IPS-20b (cell line): Measurements from ENCODE around the gene ACADVL.
"Not testable (repeated sequence)": the region's sequence is repeated elsewhere in the genome, so short reads cannot be mapped to it uniquely, and the experiment has no call there.

Experiments
- H3K27ac ChIP-seq: one replicate; pipeline ENCODE4 v1.5.1; 2013; ENCODE audit warnings: low read length
- H3K27me3 ChIP-seq: 2 replicates; pipeline ENCODE4 v1.6.1; 2013; ENCODE audit warnings: mild to moderate bottlenecking, low read length, inconsistent platforms; ENCODE audit not compliant: insufficient read depth
- H3K36me3 ChIP-seq: 2 replicates; pipeline ENCODE4 v1.6.1; 2013; ENCODE audit warnings: low read depth, mild to moderate bottlenecking, inconsistent platforms, low read length, moderate library complexity; ENCODE audit not compliant: insufficient read depth
- H3K4me1 ChIP-seq: 2 replicates; pipeline ENCODE4 v1.6.1; 2013; ENCODE audit warnings: mild to moderate bottlenecking, control low read depth, inconsistent platforms, low read length, moderate library complexity; ENCODE audit not compliant: insufficient read depth
- H3K4me3 ChIP-seq: 2 replicates; pipeline ENCODE4 v1.5.1; 2013; ENCODE audit warnings: mild to moderate bottlenecking, low read length, inconsistent platforms
- H3K9ac ChIP-seq: 2 replicates; pipeline ENCODE4 v1.6.1; 2013; ENCODE audit warnings: low read depth, mild to moderate bottlenecking, inconsistent platforms, low read length, moderate library complexity
- H3K9me3 ChIP-seq: 2 replicates; pipeline ENCODE4 v1.6.1; 2013; ENCODE audit warnings: mild to moderate bottlenecking, low read depth, low read length, inconsistent platforms; ENCODE audit not compliant: insufficient read depth

The ACADVL gene

DNA sequence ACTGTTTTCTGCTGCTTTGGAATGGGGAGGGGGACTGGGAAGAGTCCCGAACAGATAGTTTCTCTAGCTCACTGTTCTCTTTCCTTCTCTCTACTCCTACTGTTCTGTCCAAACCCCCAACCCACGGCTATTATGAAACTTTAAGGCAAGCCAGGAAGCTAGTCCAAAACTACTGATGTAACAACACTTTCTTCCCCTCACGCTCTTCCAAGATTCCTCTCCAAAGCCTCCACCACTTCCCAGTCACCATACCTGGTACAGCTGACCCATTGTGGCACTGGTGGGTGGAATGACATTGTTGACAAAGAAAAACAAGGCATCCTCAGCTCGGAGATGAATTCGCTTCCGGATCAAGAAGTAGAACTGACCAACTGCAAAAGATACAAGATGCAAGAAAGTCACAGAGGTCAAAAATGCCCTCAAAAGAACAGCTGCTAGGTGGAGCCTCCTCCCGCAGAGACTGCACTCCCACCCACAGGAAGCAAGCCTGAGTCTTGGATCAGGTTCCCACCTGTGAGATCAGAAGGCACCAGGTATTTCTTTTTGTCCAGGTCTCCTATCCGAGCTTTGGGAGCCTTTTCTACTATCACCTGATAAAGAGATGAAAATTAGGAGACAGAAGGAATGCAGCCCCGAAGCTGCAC is 21.5 kb downstream of the ACADVL start:
- H3K27me3 ChIP-seq = no peaks in the 10 kb centered on the region

DNA sequence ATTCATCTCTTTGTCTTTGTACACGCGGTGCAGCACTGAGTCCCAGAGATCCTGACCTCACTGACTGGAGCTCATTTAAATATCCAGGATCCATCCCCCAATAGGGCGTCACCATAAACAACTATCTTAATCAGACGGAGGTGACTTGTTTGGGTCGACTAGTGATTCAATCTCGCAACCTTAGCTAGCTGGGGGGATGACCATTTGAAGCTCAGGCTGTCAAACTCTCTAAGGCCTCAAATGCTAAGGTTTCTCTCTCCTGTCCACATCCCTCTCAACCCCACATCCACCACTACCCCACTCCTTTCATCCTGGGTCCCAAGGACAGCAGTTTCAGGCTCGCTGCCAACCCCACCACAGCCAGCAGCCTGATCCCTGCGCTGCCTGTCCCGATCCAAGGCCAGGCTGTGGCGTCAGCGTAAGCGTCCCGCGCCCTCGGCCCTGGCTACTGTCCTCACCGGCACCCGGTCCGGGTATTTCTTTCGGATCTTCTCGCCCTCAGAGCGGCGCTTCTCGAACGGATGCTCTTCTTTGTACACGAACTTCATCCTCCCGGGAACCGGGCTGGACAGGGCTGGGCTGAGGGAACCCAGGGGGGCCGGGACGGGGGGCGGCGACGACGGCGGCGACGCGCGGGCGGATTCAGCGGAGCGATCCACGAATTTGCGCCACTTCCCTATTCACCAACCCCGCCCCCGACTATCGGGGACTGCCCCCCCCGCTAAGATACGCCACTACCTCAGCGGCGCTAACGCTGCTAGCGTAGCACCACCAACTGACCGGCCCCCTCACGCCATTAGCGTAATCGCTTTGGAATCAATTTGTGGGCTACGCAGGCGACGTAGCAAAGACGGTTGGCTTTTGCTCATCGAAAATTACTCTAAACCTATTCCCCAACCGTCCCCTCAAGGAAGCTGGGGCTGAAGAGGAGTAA is 22.3 kb downstream of the ACADVL start, which contains the start of gene GABARAP:
Gene GABARAP, minus strand, starts transcription at position 667 of the 934 bp plus-strand sequence. Its CDS starts 119 bp downstream, at position 548.
- peak within 1 kb of the TSS; percentile 92 for H3K27ac ChIP-seq
- H3K9me3 ChIP-seq = no peaks in the 10 kb centered on the region
- peak within 1 kb of the TSS; percentile 86 for H3K4me3 ChIP-seq
- peaks cover 16% of the 10 kb centered on the region for H3K4me1 ChIP-seq
- peak within 1 kb of the TSS; percentile 90 for H3K9ac ChIP-seq
- H3K36me3 ChIP-seq = peaks cover 40% of the 10 kb centered on the region
- no peaks in the 10 kb centered on the region for H3K27me3 ChIP-seq

More for the DNA sequence above, 21.5 kb downstream of the ACADVL start:
- peaks cover 16% of the 10 kb centered on the region for H3K4me1 ChIP-seq
- peaks cover 40% of the 10 kb centered on the region for H3K36me3 ChIP-seq
- H3K4me3 ChIP-seq = peak overlapping the region; percentile 86
- peak overlapping the region; percentile 56 for H3K27ac ChIP-seq
- H3K9me3 ChIP-seq = no peaks in the 10 kb centered on the region
- peak overlapping the region; percentile 90 for H3K9ac ChIP-seq

DNA sequence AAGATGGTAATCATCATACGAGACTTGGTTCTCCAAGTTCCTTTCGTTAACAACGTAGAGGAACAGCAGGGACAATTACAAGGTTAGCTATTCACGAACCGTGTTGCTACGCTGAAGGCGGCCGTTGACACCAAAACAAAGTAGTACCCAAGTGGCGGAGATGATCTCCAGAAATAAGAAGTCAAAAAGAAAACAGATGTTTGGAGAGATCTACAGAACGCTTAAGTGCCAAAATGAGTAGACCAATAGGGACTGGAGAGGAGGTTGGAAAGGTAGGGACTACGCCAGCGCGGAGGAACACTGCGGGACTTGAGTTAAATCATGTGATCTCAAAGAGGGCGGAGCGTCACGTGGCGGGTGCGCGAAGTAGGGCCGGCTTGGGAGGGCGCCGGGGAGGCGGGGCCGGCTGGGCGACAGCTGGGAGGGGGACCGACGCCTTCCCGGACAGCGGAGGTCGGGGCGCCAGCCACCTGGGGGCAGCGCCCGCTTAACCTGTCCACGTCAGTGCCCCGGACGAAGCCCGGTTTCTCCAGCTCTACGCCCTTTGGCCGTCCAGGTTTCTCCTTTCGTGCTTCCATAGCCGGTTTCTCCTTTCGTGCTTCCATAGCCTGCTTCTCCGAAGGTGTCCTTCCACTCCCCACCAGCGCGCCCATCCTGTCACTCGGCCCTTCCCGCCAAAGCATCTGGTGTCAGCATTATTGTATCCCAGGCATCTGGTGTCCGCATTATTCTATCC is 23.1 kb downstream of the ACADVL start:
- Histone ChIP-seq H3K9ac (peak overlapping the region; percentile 90), H3K27me3 (no peaks in the 10 kb centered on the region), H3K36me3 (peaks cover 40% of the 10 kb centered on the region), H3K4me3 (peak overlapping the region; percentile 86), H3K27ac (peak overlapping the region; percentile 92), H3K4me1 (peaks cover 10% of the 10 kb centered on the region; the same call in 1 of the 2 replicates), H3K9me3 (no peaks in the 10 kb centered on the region)

DNA sequence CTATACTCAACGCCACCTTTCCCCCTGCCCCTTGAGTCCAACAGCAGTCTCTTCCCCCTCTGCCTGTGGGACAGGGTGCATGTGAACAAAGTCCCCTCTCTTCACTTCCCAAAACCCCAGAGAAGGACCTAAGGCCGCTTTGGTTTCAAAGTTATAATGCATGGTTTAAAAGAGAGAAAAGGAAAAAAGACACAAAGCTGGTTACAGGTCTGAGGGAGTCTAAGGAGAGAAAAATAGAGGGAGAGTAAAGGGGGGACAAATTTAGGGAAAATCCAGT is 23.7 kb downstream of the ACADVL start:
- peak overlapping the region; percentile 43 for H3K27ac ChIP-seq
- H3K4me3 ChIP-seq = peak overlapping the region; percentile 86
- H3K4me1 ChIP-seq = peaks cover 10% of the 10 kb centered on the region; the same call in 1 of the 2 replicates
- no peaks in the 10 kb centered on the region for H3K27me3 ChIP-seq
- no peaks in the 10 kb centered on the region for H3K9me3 ChIP-seq
- H3K36me3 ChIP-seq = peaks cover 40% of the 10 kb centered on the region
- peak overlapping the region; percentile 90; the same call in 1 of the 2 replicates for H3K9ac ChIP-seq

DNA sequence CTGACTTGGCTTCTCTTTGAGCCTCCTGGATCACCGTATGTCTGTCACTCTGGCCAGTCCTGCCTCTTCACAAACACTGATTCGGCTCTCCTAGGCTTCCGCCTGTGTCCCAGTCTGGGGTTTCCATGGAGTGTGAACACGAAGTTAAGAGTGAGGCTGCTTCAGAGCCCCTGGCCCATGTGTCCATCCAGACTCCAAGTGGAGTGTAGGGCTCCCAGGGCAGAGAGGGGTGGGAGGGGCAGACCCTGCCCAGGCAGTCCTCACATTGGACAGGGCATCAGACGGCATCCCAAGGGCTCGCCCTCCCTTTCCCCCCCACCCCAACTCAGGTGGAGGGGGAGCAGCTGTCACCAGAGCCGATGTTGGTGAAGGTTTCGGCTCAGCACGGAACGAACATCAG is 24.1 kb downstream of the ACADVL start:
- H3K9me3 ChIP-seq, H3K27ac ChIP-seq, H3K9ac ChIP-seq, H3K27me3 ChIP-seq, H3K4me3 ChIP-seq: not testable (repeated sequence)
- peaks cover 10% of the 10 kb centered on the region for H3K4me1 ChIP-seq
- peaks cover 40% of the 10 kb centered on the region for H3K36me3 ChIP-seq

DNA sequence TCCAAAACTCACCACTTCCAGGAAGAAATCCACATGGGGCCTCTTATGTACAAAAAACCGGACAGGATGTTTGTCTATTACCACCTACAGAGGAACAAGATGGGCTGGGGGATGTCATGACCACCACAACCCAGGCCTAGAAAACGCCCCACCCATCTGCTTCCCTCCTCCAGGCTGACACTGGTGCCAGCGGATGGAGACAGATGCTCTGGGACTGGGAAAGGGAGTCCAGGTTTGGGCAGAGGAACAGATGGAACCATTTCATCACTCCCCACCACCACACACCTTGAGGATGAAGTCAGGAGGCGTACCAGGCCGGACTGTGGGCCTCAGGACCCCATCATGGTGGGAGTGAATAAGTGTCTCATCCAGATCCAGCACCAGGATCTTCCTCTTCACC is 27.0 kb downstream of the ACADVL start:
- H3K9me3 ChIP-seq = no peaks in the 10 kb centered on the region
- no peak overlapping the region for H3K4me3 ChIP-seq
- H3K27me3 ChIP-seq = no peaks in the 10 kb centered on the region
- H3K4me1 ChIP-seq = peaks cover 4% of the 10 kb centered on the region
- H3K27ac ChIP-seq = no peak overlapping the region
- peaks cover 30% of the 10 kb centered on the region for H3K36me3 ChIP-seq
- no peak overlapping the region for H3K9ac ChIP-seq

DNA sequence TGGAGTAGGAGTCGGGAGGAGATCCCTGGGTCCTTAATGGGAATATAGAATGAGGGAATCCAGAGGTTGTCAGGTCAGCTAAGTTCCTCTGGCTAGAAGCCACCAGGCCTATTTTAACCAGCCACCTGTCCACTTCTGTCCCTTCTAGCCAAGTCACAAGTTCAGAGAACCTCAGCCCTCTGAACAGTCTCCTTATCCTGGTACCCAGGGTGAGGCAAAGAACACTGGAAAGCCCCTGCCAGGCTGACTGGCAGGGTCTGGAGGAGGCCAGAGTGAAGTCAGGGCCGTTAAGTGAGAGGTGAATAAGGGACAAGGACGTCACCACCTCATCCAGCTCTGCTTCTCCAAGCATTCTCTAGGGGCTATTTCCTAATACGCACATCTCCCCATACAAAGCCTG is 29.1 kb downstream of the ACADVL start:
- no peaks in the 10 kb centered on the region for H3K27me3 ChIP-seq
- peak overlapping the region; percentile 27; the same call in 1 of the 2 replicates for H3K9ac ChIP-seq
- no peaks in the 10 kb centered on the region for H3K9me3 ChIP-seq
- peaks cover 34% of the 10 kb centered on the region for H3K36me3 ChIP-seq
- no peak overlapping the region for H3K27ac ChIP-seq
- peaks cover 7% of the 10 kb centered on the region for H3K4me1 ChIP-seq
- no peak overlapping the region for H3K4me3 ChIP-seq

DNA sequence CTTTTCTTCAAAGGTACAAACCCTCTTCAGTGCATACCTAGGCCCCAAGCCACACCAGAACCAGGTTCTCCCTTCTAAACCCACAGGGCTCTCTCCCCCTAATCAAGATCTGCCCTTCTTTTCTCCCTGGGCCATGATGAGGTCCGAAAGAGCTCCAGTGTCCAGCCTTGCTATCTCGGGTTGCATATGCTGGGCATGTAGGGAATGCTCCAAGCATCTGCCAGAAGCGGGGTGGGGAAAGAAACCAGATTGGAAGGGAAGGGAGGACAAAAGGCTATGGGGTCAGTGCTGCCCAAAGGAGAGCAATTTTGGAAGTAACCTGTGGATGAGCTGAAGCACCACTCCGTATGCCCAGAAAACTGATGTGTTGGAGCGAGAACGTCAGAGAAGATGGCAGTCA is 29.5 kb downstream of the ACADVL start:
- no peak overlapping the region for H3K27ac ChIP-seq
- H3K9me3 ChIP-seq = no peaks in the 10 kb centered on the region
- H3K36me3 ChIP-seq = peaks cover 34% of the 10 kb centered on the region
- H3K4me1 ChIP-seq = peaks cover 7% of the 10 kb centered on the region
- 0 out of 2 replicates have a peak overlapping the region, but pooled peaks have one; percentile 27 for H3K9ac ChIP-seq
- H3K4me3 ChIP-seq = no peak overlapping the region
- no peaks in the 10 kb centered on the region for H3K27me3 ChIP-seq

DNA sequence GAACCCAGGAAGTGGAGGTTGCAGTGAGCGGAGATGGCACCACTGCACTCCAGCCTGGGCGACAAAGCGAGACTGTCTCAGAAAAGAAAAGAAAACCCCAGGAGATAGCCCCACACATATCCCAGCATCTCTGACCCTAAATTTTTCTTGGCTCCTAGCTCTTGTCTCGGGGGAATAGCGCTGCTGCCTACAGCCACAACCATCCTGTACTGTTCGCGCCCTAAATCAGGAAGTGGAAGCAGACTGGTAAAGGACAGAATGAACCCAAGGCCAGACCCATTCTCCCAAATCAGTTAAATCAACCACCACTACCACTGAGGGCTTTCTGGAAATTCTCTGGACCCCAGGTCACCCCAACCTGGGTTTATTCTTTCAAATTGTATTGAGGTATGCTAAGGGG is 30.1 kb downstream of the ACADVL start:
- peak overlapping the region; percentile 92; the same call in 1 of the 2 replicates for H3K4me3 ChIP-seq
- peak overlapping the region; percentile 94; the same call in 1 of the 2 replicates for H3K9ac ChIP-seq
- no peak overlapping the region for H3K27ac ChIP-seq
- no peaks in the 10 kb centered on the region for H3K9me3 ChIP-seq
- H3K36me3 ChIP-seq = peaks cover 34% of the 10 kb centered on the region
- H3K4me1 ChIP-seq = peaks cover 7% of the 10 kb centered on the region
- H3K27me3 ChIP-seq = no peaks in the 10 kb centered on the region

DNA sequence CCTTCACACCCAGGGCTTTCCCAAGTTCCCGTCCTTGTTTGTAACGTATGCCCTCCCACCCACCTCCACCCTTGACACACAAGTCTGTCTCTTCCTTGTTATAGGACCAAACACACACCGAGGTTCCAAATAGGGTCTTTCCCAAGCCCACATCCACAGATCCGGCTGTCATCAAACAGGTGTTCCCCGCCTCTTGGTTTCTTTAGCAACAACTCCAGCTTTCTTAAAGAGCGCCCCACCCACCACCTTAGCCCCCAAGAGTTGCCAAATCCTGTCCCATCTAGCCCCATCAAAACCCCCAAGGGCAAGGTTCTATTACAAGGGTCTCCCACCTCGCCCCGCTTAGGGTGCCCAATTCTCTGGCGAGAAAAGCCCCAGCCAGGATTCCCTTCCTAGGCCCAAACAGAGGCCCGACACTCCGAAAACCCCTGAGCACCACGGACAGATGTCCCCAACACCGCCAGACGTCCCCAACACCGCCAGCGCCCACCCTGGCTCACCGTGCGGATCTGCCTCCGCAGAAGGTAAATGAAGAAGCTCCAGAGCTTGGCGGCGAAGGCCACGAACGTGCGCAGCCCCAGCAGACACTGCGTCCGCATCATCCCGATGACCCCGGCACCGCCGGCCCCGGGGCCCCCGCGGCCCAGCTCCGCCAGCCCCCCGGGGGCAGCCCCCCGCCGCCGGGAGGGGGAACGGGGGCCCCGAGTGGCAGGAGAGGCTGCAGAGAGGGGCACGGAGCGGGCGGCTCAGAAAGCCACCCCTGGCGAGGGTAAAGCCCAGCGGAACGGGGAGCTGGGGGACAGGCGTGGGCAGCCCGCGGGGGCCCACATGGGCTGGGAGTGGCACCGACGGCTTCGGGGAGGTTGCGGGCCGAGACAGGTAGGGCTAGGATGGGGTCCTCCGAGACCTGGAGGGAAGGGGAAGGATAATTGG is 31.2 kb downstream of the ACADVL start:
- peak overlapping the region; percentile 48 for H3K27ac ChIP-seq
- H3K36me3 ChIP-seq = peaks cover 37% of the 10 kb centered on the region
- H3K4me3 ChIP-seq = peak overlapping the region; percentile 92
- peak overlapping the region; percentile 94 for H3K9ac ChIP-seq
- H3K9me3 ChIP-seq = no peaks in the 10 kb centered on the region
- peaks cover 7% of the 10 kb centered on the region for H3K4me1 ChIP-seq
- H3K27me3 ChIP-seq = no peaks in the 10 kb centered on the region
